ENCODE results near the gene CCDC40. TPM values are rescaled to one million over a fixed set of nuclear protein-coding genes. Genes with fewer than 3 reads are reported as not detected.
"Not testable (repeated sequence)": the region's sequence is repeated elsewhere in the genome, so short reads cannot be mapped to it uniquely, and the experiment has no call there.

Gene CCDC40
- total RNA-seq, 1 experiment from 2014 or later, result 14.4 TPM

DNA sequence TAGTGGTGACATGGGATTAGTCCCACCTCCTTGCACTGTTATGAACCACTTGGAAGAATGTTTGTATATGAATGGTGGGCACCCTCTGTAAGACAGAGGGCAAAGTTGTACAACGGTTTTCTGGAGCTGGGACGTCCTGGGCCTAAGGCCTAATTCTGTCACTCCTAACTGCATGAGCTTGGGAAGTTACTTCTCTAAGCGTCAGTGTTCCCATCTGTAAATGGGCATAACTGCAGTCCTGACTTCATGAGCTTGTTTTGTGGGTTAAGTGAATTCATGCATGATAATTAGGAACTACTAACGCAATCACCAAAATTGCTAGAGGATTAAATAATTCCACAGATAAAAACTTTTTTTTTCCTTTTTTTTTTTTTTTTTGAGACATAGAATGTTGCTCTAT, 2.6 kb upstream of the CCDC40 start:
- no peak for DNase-seq (ENCODE audit: low spot score)
- in situ Hi-C loops (cut with HindIII; ENCODE audit: low sequenced_read_pairs), result no loop called here

DNA sequence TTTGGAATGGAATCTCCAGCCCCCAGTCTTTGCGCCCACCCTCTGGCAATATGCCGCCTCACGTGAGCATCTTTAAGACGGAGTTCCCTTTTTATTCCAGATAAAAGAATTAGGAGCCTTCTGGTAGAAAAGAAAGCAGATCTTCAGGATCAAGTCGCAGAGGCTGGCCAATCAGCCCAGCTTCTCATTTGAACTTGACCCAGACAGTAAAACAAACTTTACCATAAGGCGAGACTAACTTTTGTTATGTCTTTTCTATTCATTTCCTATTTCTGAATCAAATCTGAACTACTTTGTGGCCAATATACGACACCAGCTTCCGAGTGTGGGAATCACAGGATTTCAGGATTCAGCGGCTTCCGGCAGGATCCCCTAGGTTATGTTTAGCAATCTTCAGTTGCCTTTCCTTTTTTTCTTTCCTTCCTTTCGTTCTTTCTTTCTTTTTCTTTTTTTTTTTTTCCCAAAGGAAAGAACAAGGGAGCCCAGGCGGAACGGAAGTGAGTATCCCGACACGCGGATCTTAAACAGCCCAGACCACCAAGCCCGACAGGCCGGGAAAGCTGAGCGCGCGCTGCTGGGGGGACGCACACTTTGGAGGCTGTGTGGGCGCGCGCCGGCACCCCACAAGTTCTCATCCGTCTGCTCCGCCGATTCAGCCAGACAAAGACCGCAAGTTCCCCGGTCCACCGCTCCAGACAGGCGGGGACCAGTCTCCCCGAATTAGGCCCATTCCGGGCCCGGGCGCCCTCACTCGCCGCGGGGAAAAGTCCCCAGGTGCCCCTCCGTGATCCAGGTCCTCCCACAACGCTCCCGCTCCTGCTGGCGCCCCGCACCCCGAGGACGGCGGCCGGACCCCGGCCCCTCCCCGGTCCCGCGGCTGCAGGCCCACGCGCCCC, 1.4 kb upstream of the CCDC40 start:
- in situ Hi-C loops (cut with HindIII; ENCODE audit: low sequenced_read_pairs), result no loop called here

DNA sequence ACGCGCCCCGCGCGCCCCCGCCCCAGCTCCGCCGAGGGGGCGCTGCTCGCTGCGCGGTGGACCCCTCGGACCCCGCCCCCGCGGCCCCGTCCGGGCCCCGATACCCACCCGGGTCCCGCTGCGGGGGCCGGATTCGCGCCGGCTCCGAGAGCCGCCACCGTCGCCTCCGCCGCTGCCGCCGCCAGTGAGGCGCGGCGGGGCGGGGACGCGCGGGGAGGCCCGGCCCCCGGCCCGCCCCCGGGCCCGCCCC, 830 bp upstream of the CCDC40 start, which contains the start of gene TBC1D16:
Gene TBC1D16, minus strand, starts transcription at position 186 of the 250 bp plus-strand sequence. CDS start 22,325 bp downstream, outside the sequence.
- in situ Hi-C loops (cut with HindIII; ENCODE audit: low sequenced_read_pairs), result no loop called here
- no peak for DNase-seq (ENCODE audit: low spot score)

More for the DNA sequence above, 1.4 kb upstream of the CCDC40 start:
- peak; percentile 49 for DNase-seq (ENCODE audit: low spot score)

DNA sequence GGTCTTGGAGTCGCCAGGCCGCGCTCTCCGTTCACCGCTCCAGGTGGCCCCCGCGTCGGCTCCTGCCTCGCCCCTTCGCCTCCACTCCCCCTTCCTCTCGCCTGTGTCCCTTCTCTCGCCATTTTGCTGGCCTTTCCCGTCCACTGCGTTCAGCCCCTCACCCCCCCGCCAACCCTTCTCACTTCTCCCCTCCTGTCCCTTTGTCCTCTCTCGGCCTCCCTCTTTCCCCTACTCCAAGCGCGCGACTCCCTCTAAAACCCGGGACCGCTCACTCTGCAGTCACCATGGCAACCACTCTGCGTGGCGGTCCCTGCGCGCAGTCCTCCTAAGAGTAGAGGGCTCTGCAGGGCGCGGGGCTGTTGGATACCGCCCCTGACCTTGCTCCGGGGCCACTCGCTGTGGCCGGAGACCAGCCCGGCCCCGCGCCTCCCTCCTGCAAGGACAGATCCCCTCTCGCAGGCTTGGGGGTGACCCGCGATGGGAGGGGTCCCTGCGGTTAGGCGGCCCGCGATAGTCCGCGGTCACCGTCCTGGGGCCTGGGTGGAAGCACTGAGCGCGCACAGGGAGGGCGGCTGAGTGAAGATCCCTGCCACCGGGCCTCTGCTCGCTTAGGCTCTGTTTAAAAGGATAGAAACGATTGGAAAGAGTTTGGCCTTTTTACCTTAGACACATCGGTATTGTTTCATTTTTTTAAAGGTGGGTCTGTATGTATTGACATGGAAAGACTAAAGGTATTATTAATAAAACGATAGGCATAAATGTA, 454 bp downstream of the CCDC40 start:
- peak; percentile 62 for DNase-seq (ENCODE audit: low spot score)
- in situ Hi-C loops (cut with HindIII; ENCODE audit: low sequenced_read_pairs), result no loop called here

DNA sequence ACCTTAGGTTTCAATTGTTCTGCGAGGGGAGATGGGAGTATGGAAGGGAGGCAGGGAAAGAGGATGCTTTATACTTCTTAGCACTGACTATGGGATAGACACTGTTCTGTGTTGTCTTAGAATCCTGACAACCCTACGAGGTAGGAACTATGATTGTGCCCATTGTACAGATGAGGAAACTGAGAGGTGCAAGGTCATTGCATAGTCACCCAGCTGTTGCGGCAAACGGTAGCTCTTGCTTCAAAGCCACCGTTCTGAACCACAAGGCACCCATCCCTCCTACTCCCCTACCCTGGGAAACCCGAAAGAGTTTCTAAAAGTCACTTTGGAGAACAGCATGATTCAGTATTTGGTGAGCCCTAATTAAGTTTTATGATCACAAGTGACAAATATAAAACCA, 7.5 kb downstream of the CCDC40 start:
- in situ Hi-C loops (cut with HindIII; ENCODE audit: low sequenced_read_pairs), result no loop called here
- no peak for DNase-seq (ENCODE audit: low spot score)

DNA sequence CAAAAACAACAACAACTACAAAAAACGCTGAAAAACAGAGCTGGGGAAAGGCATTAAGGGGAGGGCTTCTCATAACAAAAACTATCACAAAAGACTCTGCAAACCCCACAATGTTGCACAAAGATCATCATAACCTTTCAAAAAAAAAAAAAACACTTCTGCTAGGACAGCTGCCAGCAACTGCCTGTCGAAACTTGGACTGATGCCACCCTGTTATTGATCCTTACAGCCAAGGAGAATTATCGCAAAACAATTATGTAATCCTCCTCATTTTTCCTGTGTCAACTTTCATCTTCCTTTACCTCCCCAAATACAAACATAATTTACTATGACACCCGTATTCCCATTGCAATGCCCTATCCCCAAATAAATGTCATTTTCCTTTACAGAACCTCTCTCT, 9.3 kb downstream of the CCDC40 start:
- no peak for DNase-seq (ENCODE audit: low spot score)
- in situ Hi-C loops (cut with HindIII; ENCODE audit: low sequenced_read_pairs), result no loop called here

DNA sequence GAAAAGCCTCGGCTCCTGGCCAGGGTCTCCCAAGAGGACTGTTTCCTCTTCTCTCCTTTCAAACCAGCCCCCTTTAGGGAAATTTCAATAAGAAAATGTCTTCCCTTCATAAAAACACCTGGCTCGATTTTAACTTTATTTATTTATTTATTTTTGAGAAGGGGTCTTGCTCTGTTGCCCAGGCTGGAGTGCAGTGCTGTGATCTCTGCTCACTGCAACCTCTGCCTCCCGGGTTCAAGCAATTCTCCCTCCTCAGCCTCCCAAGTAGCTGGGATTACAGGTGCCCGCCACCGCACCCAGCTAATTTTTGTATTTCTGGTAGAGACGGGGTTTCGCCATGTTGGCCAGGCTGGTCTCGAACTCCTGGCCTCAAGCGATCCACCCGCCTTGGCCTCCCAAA, 10.3 kb downstream of the CCDC40 start:
- in situ Hi-C loops (cut with HindIII; ENCODE audit: low sequenced_read_pairs); DNase-seq (ENCODE audit: low spot score): not testable (repeated sequence)

DNA sequence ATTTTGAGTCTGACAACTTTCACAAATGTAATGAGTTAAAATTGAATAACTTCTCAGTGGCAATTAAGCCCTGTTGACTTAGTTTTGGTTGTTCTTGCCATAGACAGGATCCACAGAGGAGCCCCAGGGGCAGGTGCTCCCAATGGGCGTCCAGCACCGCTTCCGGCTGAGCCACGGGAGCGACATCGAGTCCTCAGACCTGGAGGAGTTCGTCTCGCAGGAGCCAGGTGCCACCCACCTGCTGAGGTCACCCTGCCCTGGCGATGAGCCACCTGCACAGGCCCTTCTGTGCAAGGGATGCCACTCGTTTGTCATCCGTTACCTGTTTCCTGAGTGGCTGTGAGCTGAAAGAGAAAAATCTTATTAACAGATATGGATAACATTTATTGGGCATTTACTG, 10.7 kb downstream of the CCDC40 start:
- DNase-seq (ENCODE audit: low spot score), result no peak
- in situ Hi-C loops (cut with HindIII; ENCODE audit: low sequenced_read_pairs), result no loop called here

DNA sequence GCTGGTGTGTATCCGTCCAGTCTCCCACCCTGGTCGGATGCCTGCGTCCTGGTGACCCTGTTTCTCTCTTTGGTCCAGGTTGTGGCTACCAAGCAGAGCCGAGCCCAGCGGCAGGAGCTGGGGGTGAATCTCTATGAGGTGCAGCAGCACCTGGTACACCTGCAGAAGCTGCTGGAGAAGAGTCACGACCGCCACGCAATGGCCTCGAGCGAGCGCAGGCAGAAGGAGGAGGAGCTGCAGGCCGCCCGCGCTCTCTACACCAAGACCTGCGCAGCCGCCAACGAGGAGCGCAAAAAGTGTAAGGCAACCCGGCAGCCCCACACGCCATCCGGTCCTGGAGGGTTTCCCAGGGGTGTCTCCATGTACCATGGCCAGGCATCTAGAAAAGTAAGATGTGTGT, 13.5 kb downstream of the CCDC40 start:
- in situ Hi-C loops (cut with HindIII; ENCODE audit: low sequenced_read_pairs), result no loop called here
- no peak for DNase-seq (ENCODE audit: low spot score)

DNA sequence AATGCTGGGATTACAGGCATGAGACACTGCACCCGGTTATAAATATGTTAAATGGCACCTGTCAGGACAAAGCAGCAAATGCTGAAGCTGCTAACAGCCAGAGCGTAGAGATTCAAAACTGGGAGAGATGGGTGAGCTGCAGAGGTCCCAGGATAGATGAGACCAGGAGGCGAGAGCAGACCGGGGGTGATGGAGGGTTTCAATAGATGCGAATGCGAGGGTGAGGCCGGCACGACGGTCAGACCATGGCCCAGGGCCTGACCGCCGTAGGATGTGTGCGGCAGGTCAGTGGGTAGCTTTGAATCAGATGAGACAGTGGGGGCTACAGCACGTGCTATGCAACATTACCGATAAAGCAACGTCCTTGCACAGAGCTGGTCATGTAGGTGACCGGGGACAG, 14.3 kb downstream of the CCDC40 start:
- in situ Hi-C loops (cut with HindIII; ENCODE audit: low sequenced_read_pairs), result no loop called here
- DNase-seq (ENCODE audit: low spot score), result no peak

DNA sequence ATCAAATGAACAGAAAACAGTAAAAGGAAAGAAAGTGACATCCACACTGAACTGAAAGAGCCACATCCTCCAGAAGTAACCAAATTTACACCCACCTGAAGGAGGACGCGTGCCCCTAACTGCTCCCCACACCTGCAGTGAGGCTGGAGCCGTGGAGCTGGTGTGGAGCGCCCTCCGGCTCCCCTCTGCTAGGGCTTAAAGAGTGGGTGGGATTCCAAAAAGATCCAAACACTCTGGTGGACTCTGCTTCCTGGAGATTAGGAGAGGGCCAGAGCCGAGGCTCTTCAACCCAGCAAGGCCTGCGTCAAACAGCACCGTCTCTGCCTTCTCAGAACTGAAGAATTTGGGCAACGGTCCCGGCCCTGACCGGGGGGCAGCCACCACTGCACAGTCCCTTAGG, 15.2 kb downstream of the CCDC40 start:
- in situ Hi-C loops (cut with HindIII; ENCODE audit: low sequenced_read_pairs), result no loop called here
- no peak for DNase-seq (ENCODE audit: low spot score)

DNA sequence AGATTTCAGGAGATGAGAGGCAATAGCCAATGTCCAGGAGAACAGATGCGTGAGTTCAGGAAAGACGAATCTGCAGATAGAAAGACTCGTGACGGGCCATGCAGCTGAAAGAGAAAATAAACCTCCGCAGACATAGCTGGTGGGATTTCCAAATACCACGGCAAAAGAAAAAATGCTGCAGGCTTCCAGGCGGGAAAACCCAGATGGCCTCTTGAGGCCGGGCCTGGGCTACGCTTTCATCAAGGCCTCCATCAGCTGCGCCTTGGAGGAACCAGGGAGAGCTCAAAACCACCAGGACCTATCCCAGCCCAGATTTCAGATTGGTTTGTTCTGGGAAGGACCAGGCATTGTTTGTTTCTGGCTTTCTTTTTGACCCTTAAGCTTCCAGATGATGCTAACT, 16.7 kb downstream of the CCDC40 start:
- in situ Hi-C loops (cut with HindIII; ENCODE audit: low sequenced_read_pairs), result no loop called here

DNA sequence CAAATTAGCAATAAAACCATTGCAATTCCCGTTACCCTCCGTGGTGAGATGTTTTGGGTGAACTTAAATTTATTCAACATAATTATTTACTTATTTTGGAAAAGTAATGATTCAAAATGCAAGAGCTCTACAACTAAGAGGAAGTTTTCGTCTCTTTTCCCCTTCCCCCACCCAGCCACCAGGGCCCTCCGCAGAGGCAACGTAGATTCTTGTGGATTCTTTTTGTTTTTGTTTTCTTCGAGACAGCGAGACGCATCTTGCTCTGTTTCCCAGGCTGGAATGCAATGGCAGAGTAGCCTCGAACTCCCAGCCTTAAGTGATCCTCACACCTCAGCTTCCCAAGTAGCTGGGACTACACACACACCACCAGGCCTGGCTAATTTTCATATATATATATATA, 19.2 kb downstream of the CCDC40 start:
- DNase-seq (ENCODE audit: low spot score), result no peak
- in situ Hi-C loops (cut with HindIII; ENCODE audit: low sequenced_read_pairs), result no loop called here

More for the DNA sequence above, 16.7 kb downstream of the CCDC40 start:
- DNase-seq (ENCODE audit: low spot score), result no peak

DNA sequence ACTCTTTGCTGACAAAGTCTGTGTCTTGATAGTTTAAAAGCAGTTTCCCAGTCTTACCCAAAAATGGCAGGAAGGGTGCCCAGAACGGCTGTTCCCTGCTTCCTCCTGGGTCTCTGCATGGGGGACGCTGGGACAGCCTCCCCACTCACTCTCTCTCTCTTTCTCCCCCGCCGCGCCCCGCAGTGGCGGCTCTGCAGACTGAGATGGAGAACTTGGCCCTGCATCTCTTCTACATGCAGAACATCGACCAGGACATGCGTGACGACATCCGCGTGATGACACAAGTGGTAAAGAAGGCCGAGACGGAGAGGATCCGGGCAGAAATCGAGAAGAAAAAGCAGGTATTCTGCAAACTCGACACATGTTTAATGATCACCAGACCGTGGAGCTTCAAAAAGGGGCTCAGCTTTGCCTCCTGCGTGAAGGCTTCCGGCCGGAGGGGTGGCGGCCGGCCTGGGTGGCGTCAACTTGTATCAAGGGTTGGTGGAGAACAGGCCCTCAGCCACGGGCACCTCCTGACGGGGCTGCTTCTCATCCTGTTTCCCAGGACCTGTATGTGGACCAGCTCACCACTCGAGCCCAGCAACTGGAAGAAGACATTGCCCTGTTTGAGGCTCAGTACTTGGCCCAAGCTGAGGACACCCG, 22.0 kb downstream of the CCDC40 start:
- in situ Hi-C loops (cut with HindIII; ENCODE audit: low sequenced_read_pairs), result no loop called here
- DNase-seq (ENCODE audit: low spot score), result no peak

DNA sequence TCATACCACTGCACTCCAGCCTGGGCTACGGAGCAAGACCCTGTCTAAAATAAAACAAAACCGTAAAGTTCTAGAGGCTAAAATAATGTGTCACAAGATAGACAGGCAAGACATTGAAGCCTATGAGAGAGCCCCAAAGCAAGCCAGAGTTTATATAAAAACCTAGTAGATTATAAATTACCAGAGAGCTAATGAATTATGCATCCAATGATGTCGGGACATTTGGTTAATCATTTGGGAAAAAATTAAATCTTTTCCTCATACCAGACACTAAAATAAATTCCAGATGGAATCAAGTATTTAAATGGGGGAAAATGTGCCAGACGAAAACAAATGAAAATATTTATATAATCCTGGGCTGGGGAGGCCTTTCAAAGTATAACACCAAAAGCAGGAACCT, 24.2 kb downstream of the CCDC40 start:
- in situ Hi-C loops (cut with HindIII; ENCODE audit: low sequenced_read_pairs), result no loop called here
- no peak for DNase-seq (ENCODE audit: low spot score)

DNA sequence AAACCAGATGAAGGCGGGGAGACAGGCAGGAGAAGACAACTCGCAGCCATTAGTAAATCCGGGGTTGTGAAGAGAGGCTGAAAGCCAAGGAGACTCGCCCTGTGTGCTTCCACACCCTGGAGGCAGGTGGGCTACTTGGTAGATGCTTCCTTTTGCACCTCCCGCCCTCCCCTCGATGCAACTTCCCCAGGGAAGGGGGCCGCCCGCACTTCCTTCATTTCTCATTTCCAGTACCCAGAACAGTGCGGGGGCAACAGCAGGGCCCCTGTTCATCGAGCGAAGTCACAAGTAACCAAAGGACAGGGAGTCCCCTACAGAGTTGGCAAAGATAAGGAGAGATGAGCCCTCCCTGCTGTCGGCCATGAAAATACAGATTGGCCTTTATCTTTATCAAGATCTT, 25.0 kb downstream of the CCDC40 start:
- in situ Hi-C loops (cut with HindIII; ENCODE audit: low sequenced_read_pairs), result no loop called here
- DNase-seq (ENCODE audit: low spot score), result no peak

DNA sequence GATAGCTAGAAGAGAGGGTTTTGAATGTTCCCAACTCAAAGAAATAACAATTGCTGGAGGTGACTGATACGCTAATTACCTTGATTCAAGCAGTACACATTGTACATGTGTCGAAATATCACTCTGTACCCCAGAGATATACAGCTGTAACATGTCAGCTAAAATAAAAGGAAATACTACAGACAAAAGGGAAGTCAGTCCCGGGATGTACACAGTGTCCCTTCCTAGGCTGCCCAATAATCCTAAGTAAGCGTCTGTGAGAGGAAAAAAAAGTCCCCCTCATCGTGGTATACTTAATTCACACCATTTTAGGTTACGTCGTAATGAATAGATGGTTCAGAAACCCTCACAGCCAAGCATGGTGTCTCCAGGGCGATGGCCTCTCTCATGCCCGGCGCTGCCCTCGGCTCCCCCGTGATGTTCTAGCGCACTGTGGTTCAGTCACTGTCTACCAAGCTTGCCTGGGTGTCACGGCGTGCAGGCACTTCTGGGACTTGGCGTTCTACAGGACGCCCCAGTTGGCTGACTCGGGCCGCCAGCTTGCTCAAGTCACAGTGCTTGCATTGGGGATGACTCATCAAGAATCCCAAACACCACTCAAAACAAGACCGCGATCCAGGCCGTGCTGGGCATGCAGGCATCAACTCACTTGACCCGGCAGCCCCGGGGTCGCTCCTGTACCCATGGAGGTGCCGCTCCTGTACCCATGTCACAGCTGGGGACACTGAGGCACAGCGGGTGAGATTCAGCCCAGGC, 27.6 kb downstream of the CCDC40 start:
- in situ Hi-C loops (cut with HindIII; ENCODE audit: low sequenced_read_pairs), result no loop called here
- DNase-seq (ENCODE audit: low spot score), result peak; percentile 14

DNA sequence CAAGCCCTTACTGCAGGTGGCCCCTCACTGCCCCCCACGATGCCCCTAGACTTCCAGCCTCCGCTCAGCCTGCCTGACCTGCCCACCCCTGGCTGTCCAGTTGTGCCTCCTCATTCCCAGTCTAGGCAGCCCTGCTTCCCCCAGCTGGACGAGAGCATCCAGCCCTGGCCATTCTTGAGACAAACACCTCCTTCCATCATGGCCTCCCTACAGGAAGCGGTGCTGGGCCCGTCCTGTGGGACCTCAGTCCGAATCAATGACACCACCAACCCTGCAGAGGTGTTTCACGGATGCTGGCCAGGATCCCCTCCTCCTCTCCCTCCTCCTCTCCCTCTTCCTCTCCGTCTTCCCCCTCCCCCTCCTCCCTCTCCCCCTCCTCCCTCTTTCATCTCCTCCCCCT, 28.3 kb downstream of the CCDC40 start:
- no peak for DNase-seq (ENCODE audit: low spot score)
- in situ Hi-C loops (cut with HindIII; ENCODE audit: low sequenced_read_pairs), result no loop called here

DNA sequence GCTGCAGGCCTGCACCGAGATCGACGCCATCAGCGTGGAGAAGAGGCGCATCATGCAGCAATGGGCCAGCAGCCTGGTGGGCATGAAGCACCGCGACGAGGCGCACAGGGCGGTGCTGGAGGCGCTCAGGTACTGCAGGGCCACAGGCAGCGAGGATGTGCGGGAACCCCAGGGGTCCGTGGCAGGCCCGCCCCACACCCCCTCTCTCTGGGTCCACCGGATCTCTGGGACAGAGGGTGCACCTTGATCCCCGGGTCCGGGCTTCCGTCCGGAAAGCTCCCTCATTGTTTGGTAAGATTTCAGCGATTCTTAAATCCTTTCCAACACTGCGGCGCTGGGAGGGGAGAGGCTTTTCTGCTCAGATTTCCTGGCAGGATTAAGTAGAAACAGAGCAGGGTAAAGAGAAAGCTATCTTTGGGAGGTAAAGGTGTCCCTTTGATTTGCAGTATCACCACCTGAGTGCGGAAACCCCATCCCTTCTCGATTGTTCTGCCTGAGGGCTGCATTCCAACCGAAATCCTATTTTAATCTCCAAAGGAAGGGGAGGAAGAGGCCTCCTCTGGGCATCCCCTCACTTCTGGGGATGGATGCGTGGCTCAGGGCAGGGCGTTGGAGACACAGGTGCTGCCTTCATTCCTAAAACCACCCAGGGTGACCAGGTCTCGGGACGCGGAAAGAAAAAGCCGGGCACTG, 29.2 kb downstream of the CCDC40 start:
- no peak for DNase-seq (ENCODE audit: low spot score)
- in situ Hi-C loops (cut with HindIII; ENCODE audit: low sequenced_read_pairs), result no loop called here

All from G401 (cell line).